HG02981 (cell line): ENCODE data around the gene KCNK5.

Experiments used
- ATAC-seq: cut with Tn5 transposase; IDR thresholded peaks from one replicate; pipeline ENCODE4 v1.9.1; 2021; ENCODE audit warnings: mild to moderate bottlenecking, moderate library complexity; ENCODE audit not compliant: unreplicated experiment

The KCNK5 gene

GRCh38 chr6:39228992-39229767, at the start of gene KCNK5:
TSS of gene KCNK5 (minus strand) at chr6:39229475. CDS start at chr6:39229111, 364 bp downstream.
- ATAC-seq: peak; percentile 82

GRCh38 chr6:39276379-39276995, 47.2 kb upstream of the KCNK5 start:
- ATAC-seq: no peak

GRCh38 chr6:39274903-39275302, 45.6 kb upstream of the KCNK5 start:
- no peak for ATAC-seq

- ATAC-seq: no peak
These were observed 45.2 kb upstream of the KCNK5 start for GRCh38 chr6:39274471-39274870.

- ATAC-seq: no peak
These were observed 44.1 kb upstream of the KCNK5 start for GRCh38 chr6:39273406-39273821.

- ATAC-seq: no peak
These were observed 40.7 kb upstream of the KCNK5 start for GRCh38 chr6:39269961-39270360.

GRCh38 chr6:39268721-39269120, 39.4 kb upstream of the KCNK5 start:
- no peak for ATAC-seq

- ATAC-seq: no peak
These were observed 38.9 kb upstream of the KCNK5 start for GRCh38 chr6:39268171-39268570.

GRCh38 chr6:39266782-39267355, 37.6 kb upstream of the KCNK5 start:
- no peak for ATAC-seq

- no peak for ATAC-seq
These were observed 37.1 kb upstream of the KCNK5 start for GRCh38 chr6:39266375-39266774.

- no peak for ATAC-seq
These were observed 34.2 kb upstream of the KCNK5 start for GRCh38 chr6:39263303-39264037.

GRCh38 chr6:39261751-39262150, 32.5 kb upstream of the KCNK5 start:
- ATAC-seq: no peak

- ATAC-seq: no peak
These were observed 31.7 kb upstream of the KCNK5 start for GRCh38 chr6:39260953-39261352.

- no peak for ATAC-seq
These were observed 31.2 kb upstream of the KCNK5 start for GRCh38 chr6:39260456-39260855.

- no peak for ATAC-seq
These were observed 27.1 kb upstream of the KCNK5 start for GRCh38 chr6:39256294-39256940.

- no peak for ATAC-seq
These were observed 25.8 kb upstream of the KCNK5 start for GRCh38 chr6:39254999-39255535.

- no peak for ATAC-seq
These were observed 22.1 kb upstream of the KCNK5 start for GRCh38 chr6:39251406-39251805.

- ATAC-seq: no peak
These were observed 21.2 kb upstream of the KCNK5 start for GRCh38 chr6:39250507-39250906.

- no peak for ATAC-seq
These were observed 20.0 kb upstream of the KCNK5 start for GRCh38 chr6:39249278-39249677.

- no peak for ATAC-seq
These were observed 18.5 kb upstream of the KCNK5 start for GRCh38 chr6:39247667-39248194.
